ENCODE data around the gene FAM167B.

DNA sequence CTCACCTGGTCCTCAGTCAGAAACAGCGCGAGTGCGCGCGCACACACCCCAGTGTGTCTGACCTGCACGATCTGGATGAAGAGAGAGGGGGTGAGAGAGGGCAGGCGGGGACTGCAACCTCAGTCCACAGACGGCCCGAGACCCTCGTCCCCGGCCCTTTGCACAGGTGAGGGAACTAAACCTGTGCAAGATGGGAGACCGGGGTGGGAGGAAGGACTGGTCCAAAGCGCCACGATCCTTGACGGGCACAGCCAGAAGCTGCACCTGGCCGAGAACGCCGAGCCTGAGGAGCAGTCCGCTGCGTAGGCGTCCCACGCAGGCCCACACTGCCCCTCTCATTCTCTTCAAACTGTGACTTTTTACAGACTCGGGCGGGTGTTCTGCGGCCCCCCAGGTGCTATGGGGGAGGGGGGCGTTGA, 42.1 kb upstream of the FAM167B start:
- TF ChIP-seq, protein P1, sequence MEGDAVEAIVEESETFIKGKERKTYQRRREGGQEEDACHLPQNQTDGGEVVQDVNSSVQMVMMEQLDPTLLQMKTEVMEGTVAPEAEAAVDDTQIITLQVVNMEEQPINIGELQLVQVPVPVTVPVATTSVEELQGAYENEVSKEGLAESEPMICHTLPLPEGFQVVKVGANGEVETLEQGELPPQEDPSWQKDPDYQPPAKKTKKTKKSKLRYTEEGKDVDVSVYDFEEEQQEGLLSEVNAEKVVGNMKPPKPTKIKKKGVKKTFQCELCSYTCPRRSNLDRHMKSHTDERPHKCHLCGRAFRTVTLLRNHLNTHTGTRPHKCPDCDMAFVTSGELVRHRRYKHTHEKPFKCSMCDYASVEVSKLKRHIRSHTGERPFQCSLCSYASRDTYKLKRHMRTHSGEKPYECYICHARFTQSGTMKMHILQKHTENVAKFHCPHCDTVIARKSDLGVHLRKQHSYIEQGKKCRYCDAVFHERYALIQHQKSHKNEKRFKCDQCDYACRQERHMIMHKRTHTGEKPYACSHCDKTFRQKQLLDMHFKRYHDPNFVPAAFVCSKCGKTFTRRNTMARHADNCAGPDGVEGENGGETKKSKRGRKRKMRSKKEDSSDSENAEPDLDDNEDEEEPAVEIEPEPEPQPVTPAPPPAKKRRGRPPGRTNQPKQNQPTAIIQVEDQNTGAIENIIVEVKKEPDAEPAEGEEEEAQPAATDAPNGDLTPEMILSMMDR (IDR thresholded peaks at IDR 0.05): no peak
- no peak for TF ChIP-seq POLR2A (IDR thresholded peaks at IDR 0.05)
